Stimulated activated CD4-positive, alpha-beta T cell treated with anti-CD3 and anti-CD28 coated beads, Interleukin-4, amount 100 ng/mL, for 48 hours (primary cell): ENCODE data around the gene CROCC.
"Not testable (repeated sequence)": the region's sequence is repeated elsewhere in the genome, so short reads cannot be mapped to it uniquely, and the experiment has no call there.

Source experiments
- DNase-seq, 2 donors: peaks; one replicate each; pipeline ENCODE4 v3.0.0-alpha.2; 2020; ENCODE audit warnings: low read depth in 2 of 2

CROCC gene

DNA sequence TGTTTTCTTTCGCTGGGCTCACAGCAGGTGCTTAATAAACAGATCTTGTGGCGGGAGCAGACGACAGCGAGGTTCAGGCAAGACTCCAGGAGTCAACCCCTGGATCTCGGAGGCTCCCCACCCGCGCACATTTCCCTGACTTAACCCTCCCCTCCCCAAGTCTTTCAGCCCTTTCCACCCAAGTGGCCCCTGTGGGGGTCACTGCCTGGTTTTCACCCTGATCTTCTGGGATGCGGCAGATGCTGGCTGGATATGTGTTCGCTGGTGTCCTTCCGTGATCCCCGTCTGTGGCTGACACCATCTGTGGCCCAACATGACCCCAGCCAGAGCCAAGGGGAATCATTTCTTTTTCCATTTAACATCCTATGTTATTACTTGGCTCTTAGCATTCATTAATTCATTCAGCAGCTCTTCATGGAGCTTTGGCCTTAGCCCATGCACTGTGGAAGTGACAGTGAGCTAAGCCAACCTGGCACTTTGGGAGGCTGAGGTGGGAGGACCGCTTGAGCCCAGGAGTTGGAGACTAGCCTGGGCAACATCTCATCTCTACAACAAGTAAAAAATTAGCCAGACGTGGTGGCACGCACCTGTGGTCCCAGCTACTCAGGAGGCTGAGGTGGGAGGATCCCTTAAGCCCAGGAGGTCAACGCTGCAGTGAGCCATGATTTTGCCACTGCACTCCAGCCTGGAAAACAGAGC lies 6.7 kb upstream of the CROCC start:
- DNase-seq: not testable (repeated sequence)

DNA sequence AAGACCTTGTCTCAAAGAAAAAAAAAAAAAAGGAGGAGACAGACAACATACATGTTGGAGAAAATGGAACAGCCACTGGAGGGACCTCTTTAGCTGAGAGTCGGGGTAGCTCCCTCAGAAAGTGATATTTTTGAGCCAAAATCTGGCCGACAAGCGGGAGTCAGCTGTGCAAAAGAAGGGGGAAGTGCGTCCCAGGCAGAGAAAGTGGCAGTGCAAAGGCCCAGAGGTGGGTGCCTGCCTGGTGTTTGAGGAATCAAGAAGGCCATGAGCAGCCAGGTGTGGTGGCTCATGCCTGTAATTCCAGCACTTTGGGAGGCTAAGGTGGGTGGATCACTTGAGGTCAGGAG lies 6.1 kb upstream of the CROCC start:
- DNase-seq: no peak

DNA sequence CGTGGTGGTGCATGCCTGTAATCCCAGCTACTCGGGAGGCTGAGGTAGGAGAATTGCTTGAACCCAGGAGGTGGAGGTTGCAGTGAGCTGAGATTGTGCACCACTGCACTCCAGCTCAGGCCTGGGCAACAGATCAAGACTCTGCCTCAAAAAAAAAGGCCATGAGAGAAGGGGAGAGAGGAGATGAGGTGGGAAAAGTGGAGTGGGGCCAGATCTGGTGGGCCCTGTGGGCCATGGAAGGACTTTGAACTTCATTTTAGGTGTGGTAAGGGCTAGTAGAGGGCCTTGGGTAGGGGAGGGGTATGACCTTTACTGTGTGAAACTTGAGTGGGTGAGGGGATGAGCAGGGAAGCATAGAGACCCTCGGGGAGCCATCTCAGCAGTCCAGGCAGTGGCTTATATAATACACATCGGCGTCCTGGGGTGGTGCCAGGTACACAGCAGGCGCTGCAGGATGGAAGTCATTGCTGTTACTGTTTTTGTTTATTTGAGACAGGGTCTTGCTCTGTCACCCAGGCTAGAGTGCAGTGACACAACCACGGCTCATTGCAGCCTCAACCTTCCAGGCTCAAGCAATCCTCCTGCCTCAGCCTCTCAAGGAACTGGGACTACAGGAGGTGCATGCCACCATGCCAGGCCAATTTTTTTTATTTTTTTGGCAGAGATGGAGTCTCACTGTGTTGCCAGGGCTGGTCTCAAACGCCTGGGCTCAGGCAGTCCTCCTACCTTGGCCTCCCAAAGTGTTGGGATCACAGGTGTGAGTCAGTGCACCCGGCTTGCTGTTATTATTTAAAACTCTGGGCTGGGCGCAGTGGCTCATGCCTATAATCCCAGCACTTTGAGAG lies 5.5 kb upstream of the CROCC start:
- not testable (repeated sequence) for DNase-seq

DNA sequence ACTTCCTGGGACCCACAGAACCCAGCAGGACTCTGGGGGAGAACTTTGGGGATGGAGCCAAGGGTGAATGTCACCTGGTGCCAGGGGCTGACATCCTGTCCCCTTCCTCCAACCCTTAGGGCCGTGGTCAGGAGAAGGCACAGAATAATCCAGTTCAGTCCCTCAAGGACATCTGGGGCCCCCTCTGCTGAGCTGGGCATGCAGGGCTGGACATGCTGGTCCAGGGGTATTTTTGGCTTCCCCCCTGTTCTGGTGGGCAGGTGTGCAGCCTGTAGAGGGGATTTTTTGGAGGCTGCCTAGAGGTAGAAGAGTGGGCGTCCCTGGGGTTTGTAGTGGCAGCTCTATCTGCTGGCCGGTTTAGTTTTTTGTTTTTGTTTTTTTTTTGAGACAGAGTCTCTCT lies 3.4 kb upstream of the CROCC start:
- DNase-seq: no peak

DNA sequence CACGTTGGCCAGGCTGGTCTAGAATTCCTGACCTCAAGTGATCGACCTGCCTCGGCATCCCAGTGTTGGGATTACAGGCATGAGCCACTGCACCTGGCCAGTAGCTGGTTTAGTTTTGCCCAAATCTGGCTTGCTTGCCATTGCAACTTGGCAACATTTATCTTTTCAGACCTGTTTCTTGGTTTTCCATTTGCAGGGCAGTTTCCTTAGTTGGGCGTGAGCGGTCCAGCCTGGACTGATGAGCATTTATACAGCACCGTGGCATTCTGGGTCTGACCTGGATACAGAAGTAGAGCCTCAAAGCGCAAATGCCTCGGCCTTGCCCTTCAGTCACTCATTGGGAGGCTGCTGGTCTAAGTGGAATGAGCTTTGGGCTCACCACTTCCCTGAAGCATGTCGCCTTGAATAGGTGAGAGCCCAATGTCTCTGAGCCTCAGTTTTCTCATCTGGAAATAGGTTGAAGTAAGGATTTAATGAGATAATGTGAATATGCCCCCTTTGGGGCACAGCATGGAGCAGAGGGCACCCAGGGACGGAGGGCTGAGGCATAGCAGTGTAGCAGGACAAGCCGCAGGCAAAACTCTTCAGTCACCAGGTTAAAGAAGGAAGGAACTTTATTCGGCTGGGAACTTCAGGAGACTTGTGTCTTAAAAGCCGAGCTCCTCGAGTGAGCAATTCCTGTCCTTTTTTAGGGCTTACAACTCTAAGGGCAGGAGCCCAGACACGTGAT lies 2.6 kb upstream of the CROCC start:
- DNase-seq: not testable (repeated sequence)

DNA sequence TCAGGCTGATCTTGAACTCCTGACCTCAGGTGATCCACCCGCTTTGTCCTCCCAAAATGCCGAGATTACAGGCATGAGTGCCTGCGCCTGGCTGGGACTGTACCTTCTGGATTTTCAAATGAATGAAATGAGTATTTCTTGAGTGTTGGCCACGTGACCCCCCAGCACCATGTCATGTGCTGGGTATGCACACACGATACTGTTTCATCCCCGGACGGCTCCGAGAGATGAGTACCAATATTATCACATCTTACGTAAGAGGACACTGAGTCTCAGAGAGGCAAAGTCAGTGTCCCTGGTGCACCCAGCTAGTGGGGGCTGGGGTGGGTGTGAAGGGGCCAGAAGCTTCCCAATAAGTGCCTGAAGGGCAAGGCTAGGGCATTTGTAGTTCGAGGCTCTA lies 780 bp upstream of the CROCC start:
- no peak for DNase-seq

DNA sequence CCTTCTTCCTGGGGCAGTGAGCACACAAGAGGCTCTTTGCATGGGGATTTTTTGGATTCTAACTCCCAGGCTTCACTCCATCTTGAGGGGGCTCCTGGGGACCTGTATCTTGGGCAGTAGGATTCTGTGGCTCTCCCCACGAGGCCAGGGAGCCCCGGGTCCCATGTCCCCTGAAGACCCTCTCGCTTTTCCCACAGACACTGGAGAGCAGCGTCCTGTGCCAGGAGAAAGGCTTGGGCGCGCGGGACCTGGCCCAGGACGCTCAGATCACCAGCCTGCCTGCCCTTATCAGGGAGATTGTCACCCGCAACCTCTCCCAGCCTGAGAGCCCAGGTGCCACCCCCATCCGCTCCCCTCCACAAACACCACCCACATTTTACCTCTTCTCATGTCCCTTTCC lies 735 bp downstream of the CROCC start:
- DNase-seq: no peak

DNA sequence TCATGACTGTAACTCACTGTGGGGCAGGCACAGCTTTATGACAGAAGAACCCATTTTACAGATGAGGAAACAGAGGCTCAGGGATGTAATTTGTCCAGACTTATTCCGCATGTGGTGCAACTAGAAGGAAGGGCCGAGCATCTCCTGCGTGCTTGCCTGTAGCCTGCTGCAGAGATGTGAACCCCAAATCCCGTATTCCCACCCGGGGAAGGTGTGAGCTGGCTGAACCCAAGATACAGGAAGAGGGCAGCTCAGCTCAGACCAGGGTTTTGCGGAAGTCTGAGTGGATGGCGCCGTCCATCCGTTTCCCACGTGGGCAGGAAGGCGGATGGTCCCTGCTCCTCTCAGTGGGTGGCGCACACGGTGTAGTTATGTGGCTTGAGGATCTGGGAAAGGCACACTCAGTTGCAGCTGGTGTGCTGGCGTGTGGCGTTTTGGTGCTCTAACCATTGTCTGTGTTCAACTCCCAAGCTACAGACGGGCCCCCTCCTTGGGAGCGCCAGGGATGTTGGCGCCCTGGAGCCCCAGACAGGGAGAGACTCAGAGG lies 1.2 kb downstream of the CROCC start:
- DNase-seq: no peak

DNA sequence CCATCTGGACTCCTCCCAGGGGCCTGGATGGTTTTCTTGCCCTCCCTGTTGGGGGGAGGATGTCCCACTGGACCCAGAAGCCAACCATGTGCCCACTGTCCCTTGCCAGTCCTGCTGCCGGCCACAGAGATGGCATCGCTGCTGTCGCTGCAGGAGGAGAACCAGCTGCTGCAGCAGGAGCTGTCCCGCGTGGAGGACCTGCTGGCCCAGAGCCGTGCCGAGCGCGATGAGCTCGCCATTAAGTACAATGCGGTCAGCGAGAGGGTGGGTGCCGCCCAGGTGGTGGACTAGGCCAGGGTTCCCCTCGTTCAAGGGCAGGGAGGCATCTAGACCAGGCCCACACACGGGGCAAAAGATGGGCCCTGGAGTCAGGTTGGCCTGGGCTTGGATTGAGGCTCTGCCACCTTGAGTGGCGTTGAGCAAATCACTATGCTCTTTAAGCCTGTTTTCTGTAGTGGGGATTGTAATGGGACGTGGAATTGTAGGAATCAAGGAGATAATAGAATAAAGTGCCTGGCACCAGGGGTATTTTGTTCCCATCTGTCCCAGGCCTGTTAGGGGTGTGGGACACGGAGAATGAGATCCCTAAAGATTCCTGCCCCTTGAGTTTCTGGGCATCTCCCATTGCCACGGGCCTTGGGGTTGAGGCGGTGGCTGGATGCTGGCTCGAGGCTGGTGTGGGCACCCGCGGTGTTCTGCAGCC lies 2.6 kb downstream of the CROCC start:
- no peak for DNase-seq

DNA sequence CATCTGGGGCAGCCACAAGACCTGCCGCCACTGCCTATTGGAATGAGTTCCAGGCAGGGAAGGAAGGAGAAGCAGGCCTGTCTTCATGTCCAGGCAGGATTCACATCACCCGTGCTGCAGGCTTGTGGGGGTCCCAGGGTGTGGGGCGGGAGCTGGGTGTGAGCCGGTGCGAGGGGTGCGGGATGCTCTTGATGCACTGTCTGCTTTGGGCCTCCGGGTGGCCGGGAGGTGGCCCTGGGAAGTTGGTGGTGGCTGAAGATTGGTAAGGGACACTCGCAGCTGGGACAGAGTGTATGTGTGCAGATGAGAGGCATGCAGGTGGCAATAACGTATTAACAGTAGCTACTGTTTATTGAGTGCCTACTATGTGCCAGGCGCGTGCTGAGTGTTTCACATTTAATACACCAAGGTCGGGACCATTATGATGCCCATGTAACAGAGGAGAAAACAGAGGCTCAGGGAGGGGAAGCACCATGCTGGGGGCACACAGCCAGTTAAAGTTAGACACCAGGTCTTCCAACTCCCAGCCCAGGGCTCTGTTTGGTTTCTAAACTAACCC lies 3.3 kb downstream of the CROCC start:
- DNase-seq: no peak

DNA sequence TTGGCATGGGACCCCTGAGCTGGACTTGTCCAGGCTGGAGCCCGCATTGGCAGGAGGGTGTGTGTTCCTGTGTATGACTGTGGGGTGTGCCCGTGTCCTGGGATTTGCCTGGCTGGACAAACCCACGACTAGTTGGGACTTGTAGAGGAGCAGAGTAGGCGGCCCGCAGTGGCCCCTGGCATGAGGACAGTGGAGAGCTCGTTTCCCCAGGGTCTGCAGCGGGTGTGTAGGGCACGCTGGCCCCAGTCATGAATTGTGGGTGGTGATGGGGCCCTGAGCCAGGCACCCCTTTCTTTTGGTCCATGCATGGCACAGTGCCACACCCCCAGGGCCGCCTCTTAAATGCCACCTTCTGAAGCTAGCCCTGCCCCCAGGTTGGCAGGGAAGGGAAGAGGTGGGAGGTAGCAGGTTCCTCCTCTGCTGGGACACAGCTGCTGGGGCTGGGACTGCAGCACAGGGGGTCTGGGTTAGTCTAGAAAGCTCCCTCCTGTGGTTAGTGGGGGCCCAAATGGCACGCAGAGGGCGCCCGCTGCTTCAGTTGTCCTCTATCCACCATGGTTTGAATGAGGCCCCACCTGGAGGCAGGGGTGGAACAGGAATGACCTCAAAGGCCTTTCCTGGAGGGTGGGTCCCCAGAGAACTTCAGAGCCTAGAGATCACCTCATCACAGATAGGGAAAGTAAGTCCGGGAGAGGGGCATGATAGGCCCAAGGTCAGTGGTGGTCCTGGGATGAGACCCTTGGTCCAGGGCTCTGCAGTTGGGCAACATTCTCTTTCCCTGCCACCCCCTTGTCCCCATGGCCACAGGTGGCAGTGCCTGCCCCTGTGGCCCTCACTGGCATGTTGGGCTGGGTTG lies 4.1 kb downstream of the CROCC start:
- DNase-seq: no peak

DNA sequence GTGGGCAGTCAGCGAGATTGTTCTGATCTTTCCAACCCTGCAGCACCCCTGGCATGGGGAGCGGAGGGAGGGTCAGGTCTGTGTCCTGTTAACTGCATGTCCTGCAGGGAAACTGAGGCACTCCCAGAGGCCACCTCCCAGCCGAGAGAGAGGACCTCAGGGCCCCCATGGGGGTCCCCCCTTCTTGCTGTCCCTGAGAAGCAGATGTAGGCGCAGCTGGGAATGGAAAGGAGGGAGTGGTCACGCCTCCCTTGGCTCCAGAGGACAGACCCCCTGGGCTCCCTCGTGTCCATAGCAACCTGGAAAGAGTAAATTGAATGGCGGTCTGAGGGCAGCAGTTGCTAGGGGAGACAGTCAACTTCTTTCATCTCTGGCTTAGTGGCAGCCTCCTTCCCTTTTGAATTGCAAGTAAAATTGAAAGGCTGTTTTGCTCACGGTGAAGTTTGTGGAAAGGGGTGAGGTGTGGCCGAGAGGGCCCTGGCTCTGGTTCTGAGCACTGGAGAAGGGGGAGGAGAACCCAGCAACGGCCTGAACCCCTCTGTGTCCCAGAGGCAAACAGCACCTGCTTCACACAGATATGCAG lies 4.9 kb downstream of the CROCC start:
- DNase-seq: no peak

DNA sequence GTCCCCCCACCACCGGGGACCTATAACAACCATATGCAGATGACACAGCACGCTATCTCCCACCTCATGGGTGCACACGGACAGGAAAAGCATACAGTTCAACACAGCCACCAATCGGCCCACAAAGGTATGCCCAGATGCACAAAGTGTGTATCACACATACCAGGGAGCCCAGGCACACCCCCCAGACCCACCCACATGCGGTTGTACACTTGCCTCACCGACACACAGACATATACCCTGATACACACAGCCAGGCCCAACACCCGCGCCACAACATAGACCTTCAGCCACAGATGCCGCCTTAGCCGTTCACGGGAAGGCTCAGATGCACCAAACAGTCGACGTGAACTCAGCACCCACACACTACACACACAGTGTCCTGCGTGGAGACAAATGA lies 5.5 kb downstream of the CROCC start:
- no peak for DNase-seq

DNA sequence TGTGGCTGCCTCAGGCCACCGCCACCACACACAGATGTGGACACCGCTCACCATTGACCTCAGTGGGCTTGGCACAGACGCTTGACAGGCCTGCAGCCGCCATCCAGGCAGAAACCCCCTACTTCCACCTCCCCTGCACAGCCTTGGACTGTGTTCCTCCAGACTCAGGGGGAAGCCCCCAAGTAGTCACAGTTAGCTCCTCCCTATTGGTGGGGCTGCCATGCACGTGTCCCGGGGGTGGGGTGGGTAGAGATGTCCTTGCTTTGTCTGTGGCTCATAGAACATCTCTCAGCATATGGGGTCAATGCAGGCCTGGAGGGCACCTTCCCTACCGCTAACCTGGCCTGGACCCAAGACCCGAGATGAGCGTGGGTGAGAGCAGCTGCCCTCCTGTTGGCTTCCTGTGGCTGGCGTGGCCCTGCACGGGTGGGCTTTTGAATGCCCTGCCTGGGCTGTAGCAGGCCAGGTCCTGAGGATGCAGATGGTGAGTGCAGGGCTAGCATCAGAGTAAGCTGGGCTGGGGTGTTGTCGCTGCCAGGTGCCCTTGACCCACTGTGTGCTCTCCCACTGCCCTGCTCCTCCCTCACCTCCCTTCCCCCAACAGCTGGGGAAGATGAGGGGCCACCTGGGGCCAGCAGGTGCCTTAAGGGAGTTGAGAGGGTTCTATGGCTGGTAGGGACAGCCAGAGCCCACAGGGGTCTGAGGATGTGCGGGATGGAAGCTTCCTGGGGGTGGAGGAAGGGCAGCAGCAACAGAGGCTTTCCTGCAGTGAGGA lies 6.2 kb downstream of the CROCC start:
- no peak for DNase-seq

DNA sequence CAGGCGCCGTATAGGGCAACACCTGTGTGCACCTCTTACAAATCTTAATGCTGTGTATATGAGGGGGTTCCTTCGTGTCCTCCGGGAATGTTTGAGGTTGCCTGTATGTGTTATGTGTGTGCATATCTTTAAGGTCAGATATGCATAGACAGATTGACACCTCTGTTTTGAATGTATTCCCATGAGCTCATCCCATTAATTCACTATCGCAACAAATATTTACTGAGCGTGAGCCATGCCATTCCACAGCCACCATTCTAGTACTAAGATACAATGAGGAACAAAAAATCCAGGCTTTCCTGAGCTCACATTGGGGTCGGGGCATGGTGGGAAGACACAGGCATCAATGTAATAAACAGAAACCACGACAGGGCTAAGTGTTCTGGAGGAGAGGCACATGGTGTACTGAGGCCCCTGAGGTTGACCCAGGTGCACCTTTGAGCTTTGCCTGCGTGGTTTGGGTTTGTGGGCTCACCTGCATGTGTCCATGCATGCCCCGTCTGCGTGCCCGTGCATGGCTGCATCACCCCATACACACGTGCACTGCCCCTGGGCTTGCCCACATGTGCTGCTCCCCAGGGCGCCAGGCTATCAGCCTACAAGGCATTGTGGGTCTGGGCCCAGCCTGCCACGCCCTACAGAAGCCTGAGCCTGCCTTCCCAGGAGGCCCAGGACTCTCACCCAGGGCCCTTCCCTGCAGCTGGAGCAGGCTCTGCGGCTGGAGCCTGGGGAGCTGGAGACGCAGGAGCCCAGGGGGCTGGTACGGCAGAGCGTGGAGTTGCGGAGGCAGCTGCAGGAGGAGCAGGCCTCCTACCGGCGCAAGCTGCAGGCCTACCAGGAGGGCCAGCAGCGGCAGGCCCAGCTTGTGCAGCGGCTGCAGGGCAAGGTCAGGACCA lies 7.7 kb downstream of the CROCC start:
- DNase-seq: not testable (repeated sequence)

DNA sequence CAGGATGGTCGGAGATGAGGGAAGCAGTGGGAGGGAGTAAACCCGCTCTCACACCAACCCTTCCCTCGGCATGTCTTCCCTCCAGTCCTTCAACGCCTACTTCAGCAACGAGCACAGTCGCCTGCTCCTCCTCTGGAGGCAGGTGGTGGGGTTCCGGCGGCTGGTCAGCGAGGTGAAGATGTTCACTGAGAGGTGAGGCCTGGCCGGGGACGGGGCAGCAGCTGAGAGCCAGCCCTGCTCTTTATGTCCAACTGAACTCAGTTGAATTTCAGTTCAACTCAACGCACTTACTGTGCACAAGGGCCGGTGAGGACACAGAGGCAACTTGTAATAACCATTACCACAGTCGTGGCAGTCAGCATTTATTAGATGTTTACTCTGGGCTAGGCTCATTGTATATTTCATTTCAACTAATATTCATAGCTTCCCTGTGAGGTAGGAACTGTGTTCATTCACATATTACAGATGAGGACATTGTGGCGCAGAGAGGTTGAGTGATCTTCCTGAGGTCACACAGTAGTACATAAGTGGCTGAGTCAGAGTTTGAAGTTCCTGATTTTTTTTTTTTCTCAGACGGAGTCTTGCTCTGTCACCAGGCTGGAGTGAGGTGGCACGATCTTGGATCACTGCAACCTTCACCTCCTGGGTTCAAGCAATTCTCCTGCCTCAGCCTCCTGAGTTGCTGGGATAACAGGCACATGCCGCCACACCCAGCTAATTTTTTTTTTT lies 9.6 kb downstream of the CROCC start:
- not testable (repeated sequence) for DNase-seq

DNA sequence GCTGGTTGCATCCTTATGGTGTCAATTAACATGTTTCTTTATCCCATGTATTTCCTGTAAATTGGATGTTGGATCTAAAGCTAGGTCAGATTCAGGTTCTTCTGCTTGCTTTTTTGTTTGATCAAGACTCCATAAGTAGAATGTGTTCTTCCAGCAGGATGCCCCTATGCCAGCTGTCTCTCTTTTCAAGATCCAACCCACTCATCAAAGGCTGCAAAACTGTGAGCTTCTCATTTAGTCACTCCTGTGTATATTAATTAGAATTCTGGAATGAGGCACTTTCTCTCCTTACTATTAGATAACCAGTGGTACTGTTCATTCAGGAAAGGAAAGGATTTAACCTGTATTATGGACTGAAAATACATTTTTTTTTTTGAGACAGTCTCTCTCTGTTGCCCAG lies 12.2 kb downstream of the CROCC start:
- DNase-seq: not testable (repeated sequence)

DNA sequence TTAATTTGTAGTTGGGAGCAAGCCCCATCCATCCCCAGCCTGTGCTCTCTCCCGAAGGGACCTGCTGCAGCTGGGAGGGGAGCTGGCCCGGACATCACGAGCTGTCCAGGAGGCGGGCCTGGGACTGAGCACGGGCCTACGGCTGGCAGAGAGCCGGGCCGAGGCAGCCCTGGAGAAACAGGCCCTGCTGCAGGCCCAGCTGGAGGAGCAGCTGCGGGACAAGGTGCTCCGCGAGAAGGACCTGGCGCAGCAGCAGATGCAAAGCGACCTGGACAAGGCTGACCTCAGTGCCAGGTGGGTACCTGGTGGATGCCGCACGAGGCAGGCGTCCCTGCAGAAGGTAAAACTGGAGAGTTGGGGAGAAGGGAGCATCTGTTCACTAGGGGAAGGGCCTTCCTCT lies 14.8 kb downstream of the CROCC start:
- not testable (repeated sequence) for DNase-seq
